Kidney (tissue), 14 donors: Measurements from ENCODE around the gene MRM3. TPM values are rescaled to one million over a fixed set of nuclear protein-coding genes. Genes with fewer than 3 reads are reported as not detected.

Experiments used
- DNase-seq, 5 donors: peaks; one replicate each; pipeline ENCODE4 v3.0.0-alpha.2; 2013 to 2020
- FAIRE-seq: peaks from 2 replicates; lab custom pipeline; 2012; peaks lifted over from hg19 to GRCh38; lab: Jason Lieb, UNC
- H3K27ac ChIP-seq, 2 donors: one replicate each; pipeline ENCODE4 v1.7.0; 2013; ENCODE audit warnings: low read depth in 2 of 2, low read length in 2 of 2, inconsistent platforms in 1 of 2
- H3K27me3 ChIP-seq: one replicate; pipeline ENCODE4 v1.7.1; 2013; ENCODE audit warnings: low read length, inconsistent platforms; ENCODE audit not compliant: control insufficient read depth, insufficient read depth
- H3K36me3 ChIP-seq, 3 donors: one replicate each; pipeline versions ENCODE4 v1.7.0 to v1.7.1; 2013; ENCODE audit warnings: low read length in 3 of 3, control low read depth in 1 of 3, inconsistent platforms in 1 of 3; ENCODE audit not compliant: insufficient read depth in 3 of 3, control insufficient read depth in 2 of 3
- H3K4me1 ChIP-seq, 3 donors: one replicate each; pipeline versions ENCODE4 v1.7.0 to v1.7.1; 2013; ENCODE audit warnings: low read length in 3 of 3, inconsistent platforms in 1 of 3, low read depth in 1 of 3; ENCODE audit not compliant: control insufficient read depth in 2 of 3, insufficient read depth in 2 of 3
- H3K4me3 ChIP-seq, 3 donors: one replicate each; pipeline versions ENCODE4 v1.7.0 to v1.8.1; 2013; ENCODE audit warnings: low read length in 3 of 3, control low read depth in 1 of 3, inconsistent platforms in 1 of 3
- H3K9ac ChIP-seq, 3 donors: one replicate each; pipeline versions ENCODE4 v1.7.0 to v1.7.1; 2013; ENCODE audit warnings: low read length in 3 of 3, control low read depth in 1 of 3, inconsistent platforms in 1 of 3
- H3K9me3 ChIP-seq, 3 donors: one replicate each; pipeline versions ENCODE4 v1.7.0 to v1.7.1; 2013; ENCODE audit warnings: low read length in 3 of 3, control low read depth in 1 of 3, inconsistent platforms in 1 of 3; ENCODE audit not compliant: control insufficient read depth in 2 of 3, insufficient read depth in 1 of 3
- intact Hi-C: fragments of 100-400 bp; cut with DNase I; formaldehyde crosslinking; loops from one replicate; pipeline ENCODE4 v1.11.1; 2022
- polyA plus RNA-seq: library from polyadenylated mRNA; stranded (reverse); fragments of 350-450 nt; fragmentation: Illumina TruSeq; extraction: RNeasy Lipid Tissue Mini Kit (QIAGEN cat#74804); gene quantifications from one replicate; pipeline ENCODE4 v1.2.3, GENCODE V29; 2014; ENCODE audit warnings: low read depth, low replicate concordance; ENCODE audit not compliant: insufficient read depth
- total RNA-seq: library from RNA; stranded (reverse); fragmentation: NEBNext Ultra II Directional; extraction: Animal tissue kit (Norgen Biotek cat#: 25700); gene quantifications from one replicate; pipeline ENCODE4 v1.2.1, GENCODE V29; 2021
- TF ChIP-seq, protein P1 (sequence below): IDR thresholded peaks from 3 replicates; pipeline ENCODE4 v1.5.1; 2012; ENCODE audit warnings: mild to moderate bottlenecking, moderate library complexity, borderline replicate concordance; ENCODE audit not compliant: insufficient read depth; ENCODE audit errors: extremely low read depth
- donor health status: control.
- donor health status: control.
- donor health status: control.
- donor health status: control.
- donor health status: control.
- donor health status: DM: yes; HTN: yes; CAD: no.
- donor health status: Normal renal cell carcinoma (clear cell type).

MRM3 gene
- total and polyA plus RNA-seq, 2 donors from 2014 or later = 14.4 to 21.3 TPM

DNA sequence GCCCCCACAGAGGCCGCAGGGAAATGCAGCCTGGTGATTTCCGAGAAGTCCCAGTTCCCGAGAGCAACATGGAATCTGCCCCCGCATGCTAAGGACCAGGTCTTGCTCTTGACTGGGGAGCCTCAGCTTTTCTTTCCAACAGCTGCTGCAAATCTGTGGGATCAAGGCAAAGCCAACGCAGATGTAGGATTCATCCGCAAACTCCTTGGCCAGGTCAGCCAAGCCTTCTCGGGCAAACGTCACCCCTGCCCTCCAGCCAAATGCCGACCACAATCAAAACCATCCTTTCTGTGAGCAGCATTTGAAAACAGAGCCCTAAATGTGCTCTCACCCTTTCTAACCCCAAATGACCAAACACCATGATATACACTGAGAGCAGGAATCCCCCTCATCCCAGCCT, 54.0 kb downstream of the MRM3 start:
- intact Hi-C loops = no loop called here
- H3K9me3 ChIP-seq = no peaks in the 10 kb centered on the region
- no peak overlapping the region for H3K27ac ChIP-seq
- DNase-seq (peak in 1 of 5 donors; percentile 22), FAIRE-seq (no peak)
- no peak overlapping the region for H3K9ac ChIP-seq
- no peaks in the 10 kb centered on the region for H3K36me3 ChIP-seq
- TF ChIP-seq, protein P1, sequence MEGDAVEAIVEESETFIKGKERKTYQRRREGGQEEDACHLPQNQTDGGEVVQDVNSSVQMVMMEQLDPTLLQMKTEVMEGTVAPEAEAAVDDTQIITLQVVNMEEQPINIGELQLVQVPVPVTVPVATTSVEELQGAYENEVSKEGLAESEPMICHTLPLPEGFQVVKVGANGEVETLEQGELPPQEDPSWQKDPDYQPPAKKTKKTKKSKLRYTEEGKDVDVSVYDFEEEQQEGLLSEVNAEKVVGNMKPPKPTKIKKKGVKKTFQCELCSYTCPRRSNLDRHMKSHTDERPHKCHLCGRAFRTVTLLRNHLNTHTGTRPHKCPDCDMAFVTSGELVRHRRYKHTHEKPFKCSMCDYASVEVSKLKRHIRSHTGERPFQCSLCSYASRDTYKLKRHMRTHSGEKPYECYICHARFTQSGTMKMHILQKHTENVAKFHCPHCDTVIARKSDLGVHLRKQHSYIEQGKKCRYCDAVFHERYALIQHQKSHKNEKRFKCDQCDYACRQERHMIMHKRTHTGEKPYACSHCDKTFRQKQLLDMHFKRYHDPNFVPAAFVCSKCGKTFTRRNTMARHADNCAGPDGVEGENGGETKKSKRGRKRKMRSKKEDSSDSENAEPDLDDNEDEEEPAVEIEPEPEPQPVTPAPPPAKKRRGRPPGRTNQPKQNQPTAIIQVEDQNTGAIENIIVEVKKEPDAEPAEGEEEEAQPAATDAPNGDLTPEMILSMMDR = no peak
- H3K4me3 ChIP-seq = no peak overlapping the region
- H3K4me1 ChIP-seq = no peaks in the 10 kb centered on the region
- H3K27me3 ChIP-seq = no peaks in the 10 kb centered on the region

DNA sequence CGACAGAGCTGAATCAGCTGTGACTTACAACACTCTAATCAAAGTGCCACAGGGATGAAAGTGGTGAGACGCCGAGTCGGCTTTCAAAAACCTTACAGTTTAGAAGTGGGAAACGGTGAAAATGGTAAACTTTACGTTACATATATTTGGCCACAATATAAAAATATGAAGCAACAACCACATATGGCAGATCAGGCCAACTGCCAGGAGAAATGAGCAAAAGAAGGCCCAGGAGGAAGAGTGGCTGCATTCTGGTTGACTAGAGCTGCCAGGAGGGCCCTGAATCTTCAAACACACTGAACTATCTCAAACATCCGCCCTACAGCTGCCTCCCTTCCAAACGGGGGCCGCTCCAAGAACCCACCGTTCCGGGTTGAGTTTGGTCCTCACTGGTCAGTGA, 56.3 kb downstream of the MRM3 start:
- no peak overlapping the region for H3K9ac ChIP-seq
- no peak overlapping the region for H3K4me3 ChIP-seq
- TF ChIP-seq, protein P1 = no peak
- DNase-seq (no peak), FAIRE-seq (no peak)
- intact Hi-C loops = no loop called here
- no peaks in the 10 kb centered on the region for H3K9me3 ChIP-seq
- no peak overlapping the region for H3K27ac ChIP-seq
- H3K27me3 ChIP-seq = no peaks in the 10 kb centered on the region
- no peaks in the 10 kb centered on the region for H3K4me1 ChIP-seq
- H3K36me3 ChIP-seq = no peaks in the 10 kb centered on the region

DNA sequence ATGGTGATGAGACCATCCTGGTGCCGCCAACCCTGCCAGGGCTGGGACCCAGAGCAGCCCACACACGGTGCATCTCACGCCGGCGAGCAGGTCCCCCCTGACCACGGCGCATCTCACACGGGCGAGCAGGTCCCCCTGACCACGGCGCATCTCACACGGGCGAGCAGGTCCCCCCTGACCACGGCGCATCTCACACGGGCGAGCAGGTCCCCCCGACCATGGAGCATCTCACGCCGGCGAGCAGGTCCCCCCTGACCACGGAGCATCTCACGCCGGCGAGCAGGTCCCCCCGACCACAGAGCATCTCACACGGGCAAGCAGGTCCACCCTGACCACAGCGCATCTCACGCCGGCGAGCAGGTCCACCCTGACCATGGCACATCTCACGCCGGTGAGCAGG, 59.2 kb downstream of the MRM3 start:
- Histone ChIP-seq H3K9ac (no peak overlapping the region), H3K4me3 (no peak overlapping the region), H3K9me3 (no peaks in the 10 kb centered on the region), H3K27me3 (no peaks in the 10 kb centered on the region), H3K27ac (no peak overlapping the region), H3K4me1 (no peaks in the 10 kb centered on the region), H3K36me3 (no peaks in the 10 kb centered on the region)
- intact Hi-C loops = no loop called here
- DNase-seq = no peak
- FAIRE-seq = no peak
- TF ChIP-seq, protein P1 = no peak

Other genes with a start within 250 kb of the MRM3 start
- 80.9 TPM for gene VPS53, start 67.5 kb upstream of the MRM3 start, total RNA-seq
- gene VPS53, start 67.5 kb upstream of the MRM3 start, polyA plus RNA-seq = 7.0 TPM
- 12.4 TPM for gene TLCD3A, start 49.8 kb upstream of the MRM3 start, total RNA-seq
- gene TLCD3A, start 49.8 kb upstream of the MRM3 start, polyA plus RNA-seq = 4.6 TPM
- 14.8 TPM for gene GEMIN4, start 30.1 kb upstream of the MRM3 start, total RNA-seq
- 4.6 TPM for gene GEMIN4, start 30.1 kb upstream of the MRM3 start, polyA plus RNA-seq
- 70.6 TPM for gene GLOD4, start 73 bp upstream of the MRM3 start, total RNA-seq
- gene GLOD4, start 73 bp upstream of the MRM3 start, polyA plus RNA-seq = 90.8 TPM
- 26.8 TPM for gene NXN, start 197.4 kb downstream of the MRM3 start, total RNA-seq
- gene NXN, start 197.4 kb downstream of the MRM3 start, polyA plus RNA-seq = 10.2 TPM
- gene TIMM22, start 214.8 kb downstream of the MRM3 start, total RNA-seq = 14.6 TPM
- 17.3 TPM for gene TIMM22, start 214.8 kb downstream of the MRM3 start, polyA plus RNA-seq